GM12864 (cell line): ENCODE results near the gene CLBA1.
"Not testable (repeated sequence)": the region's sequence is repeated elsewhere in the genome, so short reads cannot be mapped to it uniquely, and the experiment has no call there.

ENCODE experiments used
- DNase-seq: peaks from one replicate; pipeline ENCODE4 v3.0.0-alpha.2; 2011; ENCODE audit warnings: low read depth
- H3K4me3 ChIP-seq: 2 replicates; pipeline ENCODE4 v1.5.1; 2011; ENCODE audit warnings: mild to moderate bottlenecking, low read depth, low read length, control low read depth
- CTCF ChIP-seq: IDR thresholded peaks from 2 replicates; pipeline ENCODE4 v1.5.1; 2011; ENCODE audit warnings: low read depth, mild to moderate bottlenecking, moderate library complexity, low read length, control low read depth, inconsistent platforms; ENCODE audit errors: missing control alignments

Gene CLBA1

GRCh38 chr14:104947201-104947600 is 38.4 kb upstream of the CLBA1 start:
- not testable (repeated sequence) for H3K4me3 ChIP-seq, DNase-seq

GRCh38 chr14:104947881-104948735 is 37.5 kb upstream of the CLBA1 start:
- not testable (repeated sequence) for DNase-seq, H3K4me3 ChIP-seq

GRCh38 chr14:104948736-104949031 is 36.9 kb upstream of the CLBA1 start:
- no peak for TF ChIP-seq CTCF
- no peak for DNase-seq
- H3K4me3 ChIP-seq: no peak overlapping the region

- H3K4me3 ChIP-seq, DNase-seq: not testable (repeated sequence)
These were observed 36.1 kb upstream of the CLBA1 start for GRCh38 chr14:104949406-104949955.

GRCh38 chr14:104950021-104950420 is 35.6 kb upstream of the CLBA1 start:
- no peak for TF ChIP-seq CTCF
- no peak for DNase-seq
- H3K4me3 ChIP-seq: no peak overlapping the region

- H3K4me3 ChIP-seq, DNase-seq: not testable (repeated sequence)
These were observed 34.9 kb upstream of the CLBA1 start for GRCh38 chr14:104950701-104951100.

- not testable (repeated sequence) for H3K4me3 ChIP-seq, DNase-seq
These were observed 33.5 kb upstream of the CLBA1 start for GRCh38 chr14:104951863-104952657.

GRCh38 chr14:104953097-104953496 is 32.5 kb upstream of the CLBA1 start:
- no peak for DNase-seq
- no peak for TF ChIP-seq CTCF
- no peak overlapping the region for H3K4me3 ChIP-seq

GRCh38 chr14:104953896-104954656 is 31.5 kb upstream of the CLBA1 start:
- no peak overlapping the region for H3K4me3 ChIP-seq
- TF ChIP-seq CTCF: no peak
- no peak for DNase-seq
